Tibial artery (tissue), 4 donors: ENCODE data around the gene SMIM3.

ENCODE experiments used
- DNase-seq, 2 donors: peaks; one replicate each; pipeline ENCODE4 v3.0.0-alpha.2; 2019
- H3K27ac ChIP-seq, 2 donors: fragments of 200-600 bp; sonication (generic) in 1 of 2; 1 replicate in 1 of 2; 2 replicates in 1 of 2; pipeline ENCODE4 v1.5.1; 2018 to 2019; ENCODE audit warnings: mild to moderate bottlenecking in 1 of 2
- H3K27me3 ChIP-seq, 2 donors: fragments of 200-600 bp; sonication (generic) in 1 of 2; one replicate each; pipeline versions ENCODE4 v1.5.1 to v1.6.0; 2016 to 2019
- H3K36me3 ChIP-seq, 3 donors: fragments of 200-600 bp; sonication (generic) in 2 of 3; one replicate each; pipeline ENCODE4 v1.5.1; 2016 to 2019; ENCODE audit warnings: mild to moderate bottlenecking in 2 of 3
- H3K4me1 ChIP-seq, 4 donors: fragments of 200-600 bp; sonication (generic) in 2 of 4; 1 replicate in 3 of 4; 2 replicates in 1 of 4; pipeline ENCODE4 v1.5.1; 2016 to 2019
- H3K4me3 ChIP-seq, 2 donors: fragments of 200-600 bp; sonication (generic) in 1 of 2; 1 replicate in 1 of 2; 2 replicates in 1 of 2; pipeline ENCODE4 v1.5.1; 2018 to 2019; ENCODE audit warnings: mild to moderate bottlenecking in 2 of 2
- H3K9me3 ChIP-seq, 3 donors: fragments of 200-600 bp; sonication (generic) in 1 of 3; one replicate each; pipeline ENCODE4 v1.5.1; 2016 to 2019
- intact Hi-C: fragments of 100-400 bp; cut with DNase I; formaldehyde crosslinking; loops from one replicate; pipeline ENCODE4 v1.15.0; 2023; ENCODE audit warnings: low total_unique reads
- TF ChIP-seq, protein P1 (sequence below), 2 experiments: fragments of 200-600 bp in 1 of 2; fragments of 450-650 bp in 1 of 2; IDR thresholded peaks; one replicate each; pipeline ENCODE4 v1.5.1; 2017 to 2019; ENCODE audit warnings: antibody characterized with exemption in 2 of 2, mild to moderate bottlenecking in 1 of 2, moderate library complexity in 1 of 2

The SMIM3 gene

GRCh38 chr5:150766251-150766650 is 12.3 kb upstream of the SMIM3 start:
- H3K36me3 ChIP-seq = no peaks in the 10 kb centered on the region
- H3K4me3 ChIP-seq = no peak overlapping the region
- intact Hi-C loops = no loop called here
- H3K9me3 ChIP-seq = no peaks in the 10 kb centered on the region
- H3K27me3 ChIP-seq = no peaks in the 10 kb centered on the region
- TF ChIP-seq, protein P1, sequence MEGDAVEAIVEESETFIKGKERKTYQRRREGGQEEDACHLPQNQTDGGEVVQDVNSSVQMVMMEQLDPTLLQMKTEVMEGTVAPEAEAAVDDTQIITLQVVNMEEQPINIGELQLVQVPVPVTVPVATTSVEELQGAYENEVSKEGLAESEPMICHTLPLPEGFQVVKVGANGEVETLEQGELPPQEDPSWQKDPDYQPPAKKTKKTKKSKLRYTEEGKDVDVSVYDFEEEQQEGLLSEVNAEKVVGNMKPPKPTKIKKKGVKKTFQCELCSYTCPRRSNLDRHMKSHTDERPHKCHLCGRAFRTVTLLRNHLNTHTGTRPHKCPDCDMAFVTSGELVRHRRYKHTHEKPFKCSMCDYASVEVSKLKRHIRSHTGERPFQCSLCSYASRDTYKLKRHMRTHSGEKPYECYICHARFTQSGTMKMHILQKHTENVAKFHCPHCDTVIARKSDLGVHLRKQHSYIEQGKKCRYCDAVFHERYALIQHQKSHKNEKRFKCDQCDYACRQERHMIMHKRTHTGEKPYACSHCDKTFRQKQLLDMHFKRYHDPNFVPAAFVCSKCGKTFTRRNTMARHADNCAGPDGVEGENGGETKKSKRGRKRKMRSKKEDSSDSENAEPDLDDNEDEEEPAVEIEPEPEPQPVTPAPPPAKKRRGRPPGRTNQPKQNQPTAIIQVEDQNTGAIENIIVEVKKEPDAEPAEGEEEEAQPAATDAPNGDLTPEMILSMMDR (IDR thresholded peaks at IDR 0.05) = no peak
- H3K4me1 ChIP-seq = no peaks in the 10 kb centered on the region
- no peak overlapping the region for H3K27ac ChIP-seq
- DNase-seq = no peak

DNA sequence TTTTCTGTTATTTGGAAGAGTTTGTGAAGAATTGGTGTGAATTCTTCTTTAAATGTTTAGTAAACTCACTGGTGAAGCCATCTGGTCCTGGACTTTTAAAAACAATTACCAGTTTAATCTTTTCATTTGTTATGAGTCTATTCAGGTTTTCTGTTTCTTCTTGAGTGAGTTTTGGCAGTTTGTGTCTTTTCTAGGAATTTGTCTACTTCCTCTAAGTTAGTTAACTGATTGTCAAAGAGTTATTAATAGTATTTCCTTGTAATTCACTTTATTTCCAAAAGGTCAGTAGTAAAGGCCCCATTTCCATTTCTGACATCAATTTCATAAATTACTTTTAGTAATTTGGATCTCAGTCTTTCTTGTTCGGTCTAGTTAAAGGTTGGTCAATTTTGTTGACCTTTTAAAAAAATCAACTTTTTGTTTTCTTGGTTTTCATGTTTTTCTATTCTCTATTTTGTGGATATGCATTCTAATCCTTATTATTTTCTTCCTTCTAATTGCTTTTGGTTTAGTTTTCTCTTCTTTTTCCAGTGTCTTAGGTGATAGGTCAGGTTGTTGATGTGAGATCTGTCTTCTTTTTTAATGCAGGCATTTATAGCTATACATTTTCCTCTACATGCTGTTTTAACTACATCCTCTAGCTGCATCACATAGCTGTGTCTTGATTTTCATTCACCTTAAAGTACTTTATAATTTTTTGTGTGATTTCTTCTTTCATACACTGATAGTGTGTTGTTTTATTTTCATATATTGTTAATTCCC is 7.3 kb upstream of the SMIM3 start:
- H3K4me1 ChIP-seq = no peaks in the 10 kb centered on the region
- TF ChIP-seq, protein P1 (IDR thresholded peaks at IDR 0.05) = no peak
- intact Hi-C loops = no loop called here
- no peak for DNase-seq
- H3K27me3 ChIP-seq = no peaks in the 10 kb centered on the region
- no peak overlapping the region for H3K4me3 ChIP-seq
- H3K27ac ChIP-seq = no peak overlapping the region
- H3K9me3 ChIP-seq = no peaks in the 10 kb centered on the region
- H3K36me3 ChIP-seq = no peaks in the 10 kb centered on the region

- no peaks in the 10 kb centered on the region for H3K27me3 ChIP-seq
- H3K36me3 ChIP-seq = no peaks in the 10 kb centered on the region
- DNase-seq = no peak
- no peaks in the 10 kb centered on the region for H3K9me3 ChIP-seq
- intact Hi-C loops = no loop called here
- TF ChIP-seq, protein P1 (IDR thresholded peaks at IDR 0.05) = no peak
- H3K4me3 ChIP-seq = no peak overlapping the region
- peaks cover 0 to 8% (median 7%) of the 10 kb centered on the region in 4 donors for H3K4me1 ChIP-seq
- H3K27ac ChIP-seq = no peak overlapping the region
These were observed 4.4 kb upstream of the SMIM3 start for GRCh38 chr5:150774145-150774544.

- Histone ChIP-seq H3K9me3 (no peaks in the 10 kb centered on the region), H3K27me3 (no peaks in the 10 kb centered on the region), H3K4me1 (peaks cover 5 to 44% (median 37%) of the 10 kb centered on the region in 4 donors), H3K4me3 (peak overlapping the region; percentile 84 to 91), H3K36me3 (no peaks in the 10 kb centered on the region), H3K27ac (peak overlapping the region; percentile 96 to 97)
- intact Hi-C loops = no loop called here
- TF ChIP-seq, protein P1 (IDR thresholded peaks at IDR 0.05) = no peak
- DNase-seq = no peak
These were observed 872 bp upstream of the SMIM3 start for GRCh38 chr5:150777685-150778084.

- intact Hi-C loops = no loop called here
- DNase-seq = no peak
- TF ChIP-seq, protein P1 (IDR thresholded peaks at IDR 0.05) = no peak
These were observed 455 bp upstream of the SMIM3 start for GRCh38 chr5:150778088-150778516.

More at GRCh38 chr5:150778088-150778516, 455 bp upstream of the SMIM3 start:
- peak overlapping the region; percentile 84 to 91 for H3K4me3 ChIP-seq
- peaks cover 5 to 48% (median 41%) of the 10 kb centered on the region in 4 donors for H3K4me1 ChIP-seq
- peak overlapping the region; percentile 96 to 97 for H3K27ac ChIP-seq
- no peaks in the 10 kb centered on the region for H3K9me3 ChIP-seq
- H3K27me3 ChIP-seq = no peaks in the 10 kb centered on the region
- no peaks in the 10 kb centered on the region for H3K36me3 ChIP-seq
